ENCODE measurements around the gene NTM.

The NTM gene

GRCh38 chr11:132008872-132009271 is 638.5 kb downstream of the NTM start:
- in situ Hi-C loops (cut with HindIII; ENCODE audit: low sequenced_read_pairs), result no loop called here
- DNase-seq (ENCODE audit: low read depth, low spot score), result no peak
- no peak overlapping the region for H3K4me3 ChIP-seq (ENCODE audit: low read depth, low read length)
- TF ChIP-seq, protein P1, sequence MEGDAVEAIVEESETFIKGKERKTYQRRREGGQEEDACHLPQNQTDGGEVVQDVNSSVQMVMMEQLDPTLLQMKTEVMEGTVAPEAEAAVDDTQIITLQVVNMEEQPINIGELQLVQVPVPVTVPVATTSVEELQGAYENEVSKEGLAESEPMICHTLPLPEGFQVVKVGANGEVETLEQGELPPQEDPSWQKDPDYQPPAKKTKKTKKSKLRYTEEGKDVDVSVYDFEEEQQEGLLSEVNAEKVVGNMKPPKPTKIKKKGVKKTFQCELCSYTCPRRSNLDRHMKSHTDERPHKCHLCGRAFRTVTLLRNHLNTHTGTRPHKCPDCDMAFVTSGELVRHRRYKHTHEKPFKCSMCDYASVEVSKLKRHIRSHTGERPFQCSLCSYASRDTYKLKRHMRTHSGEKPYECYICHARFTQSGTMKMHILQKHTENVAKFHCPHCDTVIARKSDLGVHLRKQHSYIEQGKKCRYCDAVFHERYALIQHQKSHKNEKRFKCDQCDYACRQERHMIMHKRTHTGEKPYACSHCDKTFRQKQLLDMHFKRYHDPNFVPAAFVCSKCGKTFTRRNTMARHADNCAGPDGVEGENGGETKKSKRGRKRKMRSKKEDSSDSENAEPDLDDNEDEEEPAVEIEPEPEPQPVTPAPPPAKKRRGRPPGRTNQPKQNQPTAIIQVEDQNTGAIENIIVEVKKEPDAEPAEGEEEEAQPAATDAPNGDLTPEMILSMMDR (IDR thresholded peaks at IDR 0.05; ENCODE audit: low read depth, low read length), result no peak

- TF ChIP-seq, protein P1 (IDR thresholded peaks at IDR 0.05; ENCODE audit: low read depth, low read length), result no peak
- in situ Hi-C loops (cut with HindIII; ENCODE audit: low sequenced_read_pairs), result no loop called here
- H3K4me3 ChIP-seq (ENCODE audit: low read depth, low read length), result no peak overlapping the region
- DNase-seq (ENCODE audit: low read depth, low spot score), result no peak
Observed at GRCh38 chr11:132020001-132020400, 649.6 kb downstream of the NTM start.

DNA sequence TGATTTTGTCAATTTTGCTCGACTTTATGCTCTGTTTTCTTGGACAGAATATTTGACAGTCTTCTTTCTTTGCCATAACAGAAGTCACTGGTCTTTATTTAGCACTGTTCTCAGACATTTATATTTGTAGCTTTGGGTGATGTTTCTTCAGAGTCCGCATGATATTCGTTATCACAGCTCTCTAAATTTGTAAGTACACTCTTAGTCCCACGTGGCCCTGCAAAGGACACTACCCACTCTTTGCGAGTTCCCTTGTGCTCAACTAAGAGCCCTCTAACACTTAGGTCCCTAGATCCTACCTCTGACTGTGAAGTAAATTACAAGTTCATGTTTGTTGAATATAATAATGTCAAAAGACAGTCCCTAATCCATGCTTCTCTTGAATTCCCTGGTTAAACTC is 651.9 kb downstream of the NTM start:
- no peak overlapping the region for H3K4me3 ChIP-seq (ENCODE audit: low read depth, low read length)
- DNase-seq (ENCODE audit: low read depth, low spot score), result no peak
- in situ Hi-C loops (cut with HindIII; ENCODE audit: low sequenced_read_pairs), result no loop called here
- TF ChIP-seq, protein P1 (IDR thresholded peaks at IDR 0.05; ENCODE audit: low read depth, low read length), result no peak

DNA sequence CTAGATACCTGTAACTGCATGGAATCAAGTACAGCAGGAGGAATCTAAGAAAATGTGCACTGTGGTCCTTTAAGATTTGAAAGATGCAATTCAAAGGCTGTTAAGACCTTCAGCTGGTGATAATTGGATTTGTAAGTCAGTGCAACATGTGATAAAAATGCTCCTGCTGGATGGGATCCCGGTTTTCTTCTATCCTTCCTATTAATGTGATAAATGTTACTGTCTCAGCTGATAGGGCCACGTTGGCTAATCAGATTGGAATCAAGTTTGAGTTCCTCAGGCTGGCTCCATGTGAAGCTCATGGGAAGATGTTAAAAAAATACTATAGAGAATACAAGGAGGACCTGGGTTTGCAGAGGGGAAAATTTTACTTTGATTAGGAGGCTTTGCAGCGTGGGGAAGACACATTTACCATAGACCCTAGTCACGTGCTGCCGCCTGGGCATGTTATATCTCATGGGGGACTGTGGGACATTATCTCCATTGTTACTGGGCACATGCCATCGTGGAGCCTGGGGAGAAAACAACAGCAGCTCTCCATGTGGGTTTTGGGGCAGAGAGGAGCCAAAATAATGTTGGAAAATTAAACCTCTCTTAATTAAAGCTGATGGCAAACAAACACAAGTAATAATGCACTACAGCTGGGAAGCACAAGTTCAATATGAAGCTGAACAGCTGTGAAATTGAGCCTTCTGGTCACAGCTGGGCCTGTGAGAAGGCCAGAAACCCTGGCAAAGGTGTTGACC is 652.5 kb downstream of the NTM start:
- peak; percentile 49 for DNase-seq (ENCODE audit: low read depth, low spot score)
- in situ Hi-C loops (cut with HindIII; ENCODE audit: low sequenced_read_pairs), result no loop called here
- H3K4me3 ChIP-seq (ENCODE audit: low read depth, low read length), result no peak overlapping the region
- TF ChIP-seq, protein P1 (IDR thresholded peaks at IDR 0.05; ENCODE audit: low read depth, low read length), result no peak

GRCh38 chr11:132024587-132025295 is 654.3 kb downstream of the NTM start:
- in situ Hi-C loops (cut with HindIII; ENCODE audit: low sequenced_read_pairs), result no loop called here
- DNase-seq (ENCODE audit: low read depth, low spot score), result peak; percentile 79
- TF ChIP-seq, protein P1 (IDR thresholded peaks at IDR 0.05; ENCODE audit: low read depth, low read length), result no peak
- no peak overlapping the region for H3K4me3 ChIP-seq (ENCODE audit: low read depth, low read length)

DNA sequence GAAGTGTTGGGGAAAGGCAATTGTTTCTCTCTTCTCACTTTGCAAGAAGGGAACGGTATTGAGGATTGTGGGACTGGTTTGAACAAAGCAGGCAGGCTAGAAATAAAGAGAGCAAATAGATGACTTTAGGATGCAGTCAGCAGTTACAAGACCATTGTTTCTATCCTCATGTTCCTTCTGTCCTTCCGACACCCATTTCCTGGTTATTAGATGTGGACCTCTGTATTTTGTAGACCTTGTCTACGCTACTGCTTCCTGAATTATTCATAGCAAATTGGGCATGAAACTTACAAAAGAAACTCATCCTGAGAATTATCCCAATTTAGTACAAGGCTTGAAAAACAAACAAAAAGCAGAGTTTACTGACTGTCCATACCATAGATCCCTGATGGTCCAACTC is 656.3 kb downstream of the NTM start:
- DNase-seq (ENCODE audit: low read depth, low spot score), result no peak
- TF ChIP-seq, protein P1 (IDR thresholded peaks at IDR 0.05; ENCODE audit: low read depth, low read length), result no peak
- no peak overlapping the region for H3K4me3 ChIP-seq (ENCODE audit: low read depth, low read length)
- in situ Hi-C loops (cut with HindIII; ENCODE audit: low sequenced_read_pairs), result no loop called here

Data from astrocyte of the spinal cord (primary cell).